GM12892 (cell line): Measurements from ENCODE around the gene GNA15.

ENCODE experiments used
- POLR2A ChIP-seq: IDR thresholded peaks from 2 replicates; pipeline ENCODE4 v1.6.1; 2011; ENCODE audit warnings: low read depth, low read length, control low read depth
- POLR2AphosphoS5 ChIP-seq: IDR thresholded peaks from 2 replicates; pipeline ENCODE4 v1.6.1; 2011; ENCODE audit warnings: low read depth, low read length, control low read depth

- TF ChIP-seq POLR2A (no peak), POLR2AphosphoS5 (no peak)
Observed at GRCh38 chr19:3118232-3119070, 17.4 kb upstream of the GNA15 start.
